Gastroesophageal sphincter (tissue), 4 donors: ENCODE results near the gene MEAF6. TPM values are rescaled to one million over a fixed set of nuclear protein-coding genes. Genes with fewer than 3 reads are reported as not detected.
A peak's percentile ranks its signal among the peaks of the same experiment; 100 is the strongest.
"Not testable (repeated sequence)": the region's sequence is repeated elsewhere in the genome, so short reads cannot be mapped to it uniquely, and the experiment has no call there.

Experiments
- ATAC-seq: fragments of 150-250 bp; one replicate; pipeline ENCODE4 v1.9.1; 2016; ENCODE audit warnings: mild to moderate bottlenecking, moderate library complexity
- H3K27ac ChIP-seq, 4 donors: fragments of 200-600 bp; sonication (generic) in 3 of 4; 1 replicate in 3 of 4; 2 replicates in 1 of 4; pipeline ENCODE4 v1.5.1; 2016 to 2019
- H3K27me3 ChIP-seq: fragments of 200-600 bp; sonication (generic); one replicate; pipeline ENCODE4 v1.5.1; 2019
- H3K36me3 ChIP-seq, 2 donors: fragments of 200-600 bp; sonication (generic); one replicate each; pipeline ENCODE4 v1.5.1; 2019; ENCODE audit warnings: control low read depth in 1 of 2
- H3K4me1 ChIP-seq, 3 donors: fragments of 200-600 bp; sonication (generic); 1 replicate in 2 of 3; 2 replicates in 1 of 3; pipeline ENCODE4 v1.5.1; 2016 to 2019; ENCODE audit warnings: control low read depth in 2 of 3
- H3K4me3 ChIP-seq, 2 donors: fragments of 200-600 bp; sonication (generic); one replicate each; pipeline ENCODE4 v1.5.1; 2019; ENCODE audit warnings: mild to moderate bottlenecking in 1 of 2, moderate library complexity in 1 of 2
- H3K9me3 ChIP-seq, 3 donors: fragments of 200-600 bp; sonication (generic); one replicate each; pipeline ENCODE4 v1.5.1; 2017 to 2019; ENCODE audit warnings: control low read depth in 2 of 3
- CTCF ChIP-seq, 4 experiments: fragments of 200-600 bp in 2 of 4; fragments of 450-650 bp in 2 of 4; sonication (generic) in 1 of 4; IDR thresholded peaks; one replicate each; pipeline ENCODE4 v1.5.1; 2017 to 2019; ENCODE audit warnings: antibody characterized with exemption in 4 of 4, mild to moderate bottlenecking in 2 of 4, moderate library complexity in 2 of 4
- EP300 ChIP-seq: sonication (generic); formaldehyde crosslinking; IDR thresholded peaks from one replicate; pipeline ENCODE4 v1.6.1; 2017; ENCODE audit warnings: antibody characterized with exemption, mild to moderate bottlenecking
- POLR2A ChIP-seq, 2 donors: fragments of 450-650 bp; IDR thresholded peaks; one replicate each; pipeline ENCODE4 v1.6.1; 2017; ENCODE audit warnings: antibody characterized with exemption in 2 of 2, mild to moderate bottlenecking in 2 of 2, moderate library complexity in 1 of 2
- POLR2AphosphoS5 ChIP-seq: sonication (generic); formaldehyde crosslinking; IDR thresholded peaks from one replicate; pipeline ENCODE4 v1.6.1; 2017; ENCODE audit warnings: antibody characterized with exemption
- WGBS, 2 donors: methylation state at CpG; one replicate each; pipeline ENCODE4 v1.1.5; 2018; ENCODE audit warnings: low coverage in 1 of 2; 5-methylcytosine and 5-hydroxymethylcytosine counted together
- total RNA-seq, 4 donors: library from RNA; depleted of rRNA; stranded (reverse); fragments of >200 nt; gene quantifications; one replicate each; pipeline ENCODE4 v1.1.0, GENCODE V29; 2016

MEAF6 gene
- total RNA-seq, result 100 to 1,000 TPM in 2 of 4 donors, 10 to 100 TPM in 2; 89.7 to 129 (median 100) TPM

- peak; percentile 98 for ATAC-seq
- H3K4me1 ChIP-seq, result peaks cover 0 to 30% (median 0%) of the 10 kb centered on the region in 3 donors
- 0 to 3% methylated on average over 11 to 13 of the region's 100 CpGs for WGBS, 2 donors
- H3K27ac ChIP-seq, result peak within 1 kb of the TSS; percentile 80 to 99 (median 96)
- TF ChIP-seq CTCF (IDR thresholded peaks at IDR 0.05) (peak; percentile 67 to 92 (median 84)), POLR2AphosphoS5 (peak; percentile 77), POLR2A (IDR thresholded peaks at IDR 0.05) (peak; percentile 77 to 79), EP300 (no peak)
- H3K36me3 ChIP-seq, result peaks cover 0 to 27% of the 10 kb centered on the region in 2 donors
- H3K4me3 ChIP-seq, result peak within 1 kb of the TSS; percentile 85 to 87
- H3K27me3 ChIP-seq, result no peaks in the 10 kb centered on the region
- H3K9me3 ChIP-seq, result no peaks in the 10 kb centered on the region
Observed at GRCh38 chr1:37514350-37515184, at the start of gene MEAF6. MEAF6 (minus strand) TSS chr1:37514766; CDS start chr1:37514746, 20 bp downstream.

GRCh38 chr1:37562984-37563383 lies 48.4 kb upstream of the MEAF6 start:
- no peaks in the 10 kb centered on the region for H3K4me1 ChIP-seq
- no peak for ATAC-seq
- peaks cover 5 to 81% of the 10 kb centered on the region in 2 donors for H3K36me3 ChIP-seq
- H3K27ac ChIP-seq, result no peak overlapping the region
- no peak for TF ChIP-seq EP300
- no peak for TF ChIP-seq CTCF (IDR thresholded peaks at IDR 0.05)
- no peak for TF ChIP-seq POLR2A (IDR thresholded peaks at IDR 0.05)
- no peak for TF ChIP-seq POLR2AphosphoS5
- 92% methylated on average over 1 of the region's 1 CpG; no CpG with 5 or more reads in 1 of the 2 donors for WGBS, 2 donors
- H3K9me3 ChIP-seq, result no peaks in the 10 kb centered on the region
- H3K27me3 ChIP-seq, result no peaks in the 10 kb centered on the region
- H3K4me3 ChIP-seq, result no peak overlapping the region

- H3K27ac ChIP-seq, result no peak overlapping the region
- peaks cover 0 to 65% of the 10 kb centered on the region in 2 donors for H3K36me3 ChIP-seq
- H3K9me3 ChIP-seq, result no peaks in the 10 kb centered on the region
- WGBS, 2 donors, result 92 to 100% methylated on average over 1 to 12 of the region's 21 CpGs
- peaks cover 0 to 12% (median 7%) of the 10 kb centered on the region in 3 donors for H3K4me1 ChIP-seq
- ATAC-seq, result no peak
- H3K27me3 ChIP-seq, result no peaks in the 10 kb centered on the region
- H3K4me3 ChIP-seq, result no peak overlapping the region
- no peak for TF ChIP-seq POLR2A (IDR thresholded peaks at IDR 0.05)
- peak in 2 of 4 experiments; percentile 23 to 43 for TF ChIP-seq CTCF (IDR thresholded peaks at IDR 0.05)
Observed at GRCh38 chr1:37561133-37562132, 46.9 kb upstream of the MEAF6 start.

- no peak for TF ChIP-seq CTCF (IDR thresholded peaks at IDR 0.05)
- no peak for TF ChIP-seq POLR2A (IDR thresholded peaks at IDR 0.05)
- TF ChIP-seq EP300, result no peak
- TF ChIP-seq POLR2AphosphoS5, result no peak
- WGBS, 2 donors, result 59 to 62% methylated on average over 8 to 9 of the region's 10 CpGs
- Histone ChIP-seq H3K36me3 (peaks cover 0 to 57% of the 10 kb centered on the region in 2 donors), H3K27ac (no peak overlapping the region), H3K4me1 (peaks cover 0 to 19% (median 11%) of the 10 kb centered on the region in 3 donors), H3K4me3 (no peak overlapping the region), H3K27me3 (no peaks in the 10 kb centered on the region), H3K9me3 (no peaks in the 10 kb centered on the region)
- ATAC-seq, result no peak
Observed at GRCh38 chr1:37560401-37561132, 46.0 kb upstream of the MEAF6 start.

- not testable (repeated sequence) for H3K27me3 ChIP-seq, ATAC-seq, H3K9me3 ChIP-seq, H3K27ac ChIP-seq, H3K4me3 ChIP-seq
- 72 to 82% methylated on average over 8 to 10 of the region's 12 CpGs for WGBS, 2 donors
- Histone ChIP-seq H3K36me3 (peaks cover 0 to 51% of the 10 kb centered on the region in 2 donors), H3K4me1 (peaks cover 0 to 19% (median 11%) of the 10 kb centered on the region in 3 donors)
Observed at GRCh38 chr1:37559957-37560379, 45.4 kb upstream of the MEAF6 start.
